HepG2 (cell line): ENCODE results near the gene SCAF8. TPM values are rescaled to one million over a fixed set of nuclear protein-coding genes. Genes with fewer than 3 reads are reported as not detected.

ENCODE experiments used
- AKAP8 ChIP-seq: sonication (generic); formaldehyde crosslinking; IDR thresholded peaks from 2 replicates; pipeline ENCODE4 v1.5.1; 2020; ENCODE audit warnings: mild to moderate bottlenecking, missing genetic modification reagents
- ARNTL ChIP-seq: sonication (generic); formaldehyde crosslinking; IDR thresholded peaks from 2 replicates; pipeline ENCODE4 v1.4.0; 2020; ENCODE audit warnings: mild to moderate bottlenecking, missing genetic modification reagents
- GABPB1 ChIP-seq: IDR thresholded peaks from 2 replicates; pipeline ENCODE4 v1.6.1; 2016; ENCODE audit warnings: mild to moderate bottlenecking, missing genetic modification reagents, moderate library complexity, missing compliant biosample characterization
- KLF9 ChIP-seq: IDR thresholded peaks from 2 replicates; pipeline ENCODE4 v1.6.1; 2016; ENCODE audit warnings: low read depth
- NFKB2 ChIP-seq: sonication (generic); formaldehyde crosslinking; IDR thresholded peaks from 2 replicates; pipeline ENCODE4 v1.4.0; 2020; ENCODE audit warnings: missing genetic modification reagents, borderline replicate concordance
- RAD21 ChIP-seq: fragments of 450-650 bp; formaldehyde crosslinking; IDR thresholded peaks from 2 replicates; pipeline ENCODE4 v1.5.0; 2020; ENCODE audit warnings: mild to moderate bottlenecking
- RFXAP ChIP-seq: sonication (generic); formaldehyde crosslinking; IDR thresholded peaks from 2 replicates; pipeline ENCODE4 v1.4.0; 2020; ENCODE audit warnings: missing genetic modification reagents, borderline replicate concordance
- SCMH1 ChIP-seq: sonication (generic); formaldehyde crosslinking; IDR thresholded peaks from 2 replicates; pipeline ENCODE4 v1.9.0; 2021; ENCODE audit warnings: missing genetic modification reagents, mild to moderate bottlenecking, borderline replicate concordance
- SP5 ChIP-seq: IDR thresholded peaks from 2 replicates; pipeline ENCODE4 v1.6.1; 2016; ENCODE audit warnings: low read depth, borderline replicate concordance
- STAG1 ChIP-seq: sonication (generic); formaldehyde crosslinking; IDR thresholded peaks from 2 replicates; pipeline ENCODE4 v1.4.0; 2020; ENCODE audit warnings: missing genetic modification reagents
- ZBTB34 ChIP-seq: sonication (generic); formaldehyde crosslinking; IDR thresholded peaks from 2 replicates; pipeline ENCODE4 v1.8.0; 2022; ENCODE audit warnings: mild to moderate bottlenecking, missing genetic modification reagents
- ZBTB37 ChIP-seq: sonication (generic); formaldehyde crosslinking; IDR thresholded peaks from 2 replicates; pipeline ENCODE4 v1.4.0; 2020; ENCODE audit warnings: mild to moderate bottlenecking, missing genetic modification reagents
- ZNF121 ChIP-seq: sonication (generic); formaldehyde crosslinking; IDR thresholded peaks from 2 replicates; pipeline ENCODE4 v1.5.0; 2020; ENCODE audit warnings: mild to moderate bottlenecking, missing genetic modification reagents
- ZNF136 ChIP-seq: sonication (generic); formaldehyde crosslinking; IDR thresholded peaks from 2 replicates; pipeline ENCODE4 v1.8.1; 2022; ENCODE audit warnings: low read depth, mild to moderate bottlenecking, moderate library complexity, missing genetic modification reagents
- ZNF225 ChIP-seq: sonication (generic); formaldehyde crosslinking; IDR thresholded peaks from 2 replicates; pipeline ENCODE4 v1.4.0; 2020; ENCODE audit warnings: mild to moderate bottlenecking, missing genetic modification reagents
- ZNF460 ChIP-seq: sonication (generic); formaldehyde crosslinking; IDR thresholded peaks from 2 replicates; pipeline ENCODE4 v1.5.1; 2020; ENCODE audit warnings: missing genetic modification reagents, mild to moderate bottlenecking, borderline replicate concordance
- ZNF501 ChIP-seq: sonication (generic); formaldehyde crosslinking; IDR thresholded peaks from 2 replicates; pipeline ENCODE4 v1.5.1; 2020; ENCODE audit warnings: mild to moderate bottlenecking, moderate library complexity, missing genetic modification reagents
- ZNF747 ChIP-seq: sonication (generic); formaldehyde crosslinking; IDR thresholded peaks from 2 replicates; pipeline ENCODE4 v1.8.1; 2023; ENCODE audit warnings: missing genetic modification reagents, mild to moderate bottlenecking, borderline replicate concordance
- ZNF75D ChIP-seq: sonication (generic); formaldehyde crosslinking; IDR thresholded peaks from 2 replicates; pipeline ENCODE4 v1.8.1; 2023; ENCODE audit warnings: missing genetic modification reagents, mild to moderate bottlenecking, borderline replicate concordance
- ZSCAN20 ChIP-seq: sonication (generic); formaldehyde crosslinking; IDR thresholded peaks from 2 replicates; pipeline ENCODE4 v1.4.0; 2020; ENCODE audit warnings: missing genetic modification reagents, mild to moderate bottlenecking, borderline replicate concordance
- ZXDC ChIP-seq: sonication (generic); formaldehyde crosslinking; IDR thresholded peaks from 2 replicates; pipeline ENCODE4 v1.5.0; 2020; ENCODE audit warnings: mild to moderate bottlenecking, missing genetic modification reagents
- polyA plus RNA-seq, 8 experiments: library from polyadenylated mRNA; depleted of rRNA in 3 of 8; stranded (reverse) in 7 of 8; unstranded in 1 of 8; fragments of >200 nt; fragmentation: Illumina TruSeq in 4 of 8; extraction: Trizol in 4 of 8; gene quantifications; 2 replicates each; pipeline versions ENCODE4 v1.2.1 to v1.2.3, GENCODE V29; 2011 to 2016; ENCODE audit warnings: low read depth in 4 of 8, missing spikeins in 1 of 8, mixed read lengths in 1 of 8; ENCODE audit not compliant: insufficient read depth in 1 of 8
- total RNA-seq, 5 experiments: library from RNA; depleted of rRNA; stranded (reverse); fragments of >200 nt; fragmentation: Illumina TruSeq; extraction: Trizol; gene quantifications; 2 replicates each; pipeline ENCODE4 v1.2.3, GENCODE V29; 2016; ENCODE audit warnings: low read depth in 1 of 5
- TF ChIP-seq, protein P1 (sequence below): sonication (generic); formaldehyde crosslinking; IDR thresholded peaks from 2 replicates; pipeline ENCODE4 v1.8.0; 2022; ENCODE audit warnings: missing genetic modification reagents, mild to moderate bottlenecking, borderline replicate concordance
- TF ChIP-seq, protein P2 (sequence below): sonication (generic); formaldehyde crosslinking; IDR thresholded peaks from 2 replicates; pipeline ENCODE4 v1.5.0; 2020; ENCODE audit warnings: missing genetic modification reagents

Gene SCAF8
- total and polyA plus RNA-seq, 2 of the 13 experiments (the other 11 are each of a cell fraction or from before 2014, with no cell fraction given) = 15.3 to 40.8 TPM

DNA sequence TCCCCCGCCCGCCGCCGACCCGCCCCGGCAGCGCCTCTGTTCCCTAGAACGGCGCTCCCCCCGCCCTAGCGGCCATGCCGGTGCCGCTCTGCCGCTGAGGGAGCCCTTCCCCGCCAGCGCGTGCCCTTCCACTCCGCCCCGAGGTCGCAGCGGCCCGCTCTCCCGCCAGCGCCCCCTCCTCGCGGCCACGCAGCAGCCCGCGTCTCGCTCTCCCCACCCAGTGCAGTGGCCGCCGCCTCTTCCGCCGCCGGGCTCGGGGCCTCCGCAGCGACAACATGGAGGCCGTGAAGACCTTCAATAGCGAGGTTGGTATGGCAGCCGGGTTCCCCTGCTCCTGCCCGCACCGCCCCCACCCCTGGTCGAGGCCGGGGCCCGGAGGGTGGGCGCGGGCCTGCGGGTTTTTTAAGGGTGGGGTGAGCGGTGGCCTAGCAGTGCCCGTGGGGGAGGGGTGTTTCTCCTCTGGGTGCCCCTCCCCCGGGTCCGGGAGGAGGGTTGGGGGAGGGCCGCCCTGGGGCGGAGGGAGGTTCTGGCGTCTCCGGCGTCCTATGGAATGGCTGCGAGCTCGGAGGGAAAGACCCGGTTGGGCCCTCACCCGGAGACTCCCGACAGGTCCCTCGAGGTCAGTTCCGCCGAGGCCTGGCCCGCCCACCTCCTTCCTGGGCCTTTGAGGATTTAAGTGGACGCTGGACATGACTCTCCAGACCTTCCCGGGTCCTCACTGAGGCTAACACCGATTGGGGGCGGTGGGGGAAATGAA is 588 bp downstream of the SCAF8 start (continued):
- TF ChIP-seq ZBTB37 (CRISPR knock-in tag) (no peak), ZXDC (CRISPR knock-in tag) (no peak), KLF9 (CRISPR knock-in tag) (peak; percentile 51; the same call in 1 of the 2 replicates), NFKB2 (CRISPR knock-in tag) (no peak), SCMH1 (CRISPR knock-in tag) (no peak), RAD21 (no peak), ZNF747 (CRISPR knock-in tag) (no peak; the same call in 1 of the 2 replicates), AKAP8 (no peak), SP5 (peak; percentile 70), ZNF501 (no peak), RFXAP (CRISPR knock-in tag) (no peak), ZBTB34 (CRISPR knock-in tag) (no peak), ZNF75D (CRISPR knock-in tag) (no peak), ARNTL (no peak; the same call in 1 of the 2 replicates), ZNF121 (CRISPR knock-in tag) (peak; percentile 10; the same call in 1 of the 2 replicates), ZNF136 (CRISPR knock-in tag) (no peak), ZNF225 (peak; percentile 78; the same call in 1 of the 2 replicates), ZSCAN20 (CRISPR knock-in tag) (no peak), ZNF460 (CRISPR knock-in tag) (no peak), STAG1 (no peak), GABPB1 (CRISPR knock-in tag) (peak; percentile 92)
- TF ChIP-seq, protein P1, sequence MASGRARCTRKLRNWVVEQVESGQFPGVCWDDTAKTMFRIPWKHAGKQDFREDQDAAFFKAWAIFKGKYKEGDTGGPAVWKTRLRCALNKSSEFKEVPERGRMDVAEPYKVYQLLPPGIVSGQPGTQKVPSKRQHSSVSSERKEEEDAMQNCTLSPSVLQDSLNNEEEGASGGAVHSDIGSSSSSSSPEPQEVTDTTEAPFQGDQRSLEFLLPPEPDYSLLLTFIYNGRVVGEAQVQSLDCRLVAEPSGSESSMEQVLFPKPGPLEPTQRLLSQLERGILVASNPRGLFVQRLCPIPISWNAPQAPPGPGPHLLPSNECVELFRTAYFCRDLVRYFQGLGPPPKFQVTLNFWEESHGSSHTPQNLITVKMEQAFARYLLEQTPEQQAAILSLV (CRISPR knock-in tag) = peak; percentile 35; the same call in 1 of the 2 replicates
- TF ChIP-seq, protein P2, sequence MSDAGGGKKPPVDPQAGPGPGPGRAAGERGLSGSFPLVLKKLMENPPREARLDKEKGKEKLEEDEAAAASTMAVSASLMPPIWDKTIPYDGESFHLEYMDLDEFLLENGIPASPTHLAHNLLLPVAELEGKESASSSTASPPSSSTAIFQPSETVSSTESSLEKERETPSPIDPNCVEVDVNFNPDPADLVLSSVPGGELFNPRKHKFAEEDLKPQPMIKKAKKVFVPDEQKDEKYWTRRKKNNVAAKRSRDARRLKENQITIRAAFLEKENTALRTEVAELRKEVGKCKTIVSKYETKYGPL (CRISPR knock-in tag) = no peak
